LNCAP (cell line): Measurements from ENCODE around the gene IL33.

Experiments
- CTCF ChIP-seq: fragments of 450-650 bp; IDR thresholded peaks from 2 replicates; pipeline ENCODE4 v1.5.1; 2017; ENCODE audit warnings: mild to moderate bottlenecking

IL33 gene

GRCh38 chr9:6219040-6219439, 3.4 kb downstream of the IL33 start:
- no peak for TF ChIP-seq CTCF

- TF ChIP-seq CTCF = no peak
These were observed 4.4 kb downstream of the IL33 start for GRCh38 chr9:6219981-6220380.

GRCh38 chr9:6224393-6225154, 9.0 kb downstream of the IL33 start:
- no peak for TF ChIP-seq CTCF

- TF ChIP-seq CTCF = no peak
These were observed 11.1 kb downstream of the IL33 start for GRCh38 chr9:6226696-6227095.

GRCh38 chr9:6229186-6229585, 13.6 kb downstream of the IL33 start:
- no peak for TF ChIP-seq CTCF

- TF ChIP-seq CTCF = no peak
These were observed 14.0 kb downstream of the IL33 start for GRCh38 chr9:6229619-6230018.

- no peak for TF ChIP-seq CTCF
These were observed 14.6 kb downstream of the IL33 start for GRCh38 chr9:6230037-6230780.
